Fibroblast of pulmonary artery (primary cell): ENCODE measurements around the gene ZNF785.
A peak's percentile ranks its signal among the peaks of the same experiment; 100 is the strongest.

Experiments used
- DNase-seq: peaks from one replicate; pipeline ENCODE4 v3.0.0-alpha.2; 2010; ENCODE audit warnings: low read depth
- H3K4me3 ChIP-seq: replicated peaks from 2 replicates; pipeline ENCODE4 v1.5.1; 2011; ENCODE audit warnings: low read depth, mild to moderate bottlenecking, control low read depth, low read length, moderate library complexity
- CTCF ChIP-seq: IDR thresholded peaks from 2 replicates; pipeline ENCODE4 v1.5.1; 2011; ENCODE audit warnings: mild to moderate bottlenecking, control low read depth, low read length, inconsistent platforms; ENCODE audit errors: missing control alignments

Gene ZNF785

GRCh38 chr16:30569746-30570635 is 15.5 kb downstream of the ZNF785 start:
- no peak for TF ChIP-seq CTCF
- no peak overlapping the region for H3K4me3 ChIP-seq
- peak; percentile 7 for DNase-seq

- H3K4me3 ChIP-seq, result no peak overlapping the region
- no peak for DNase-seq
- TF ChIP-seq CTCF, result no peak
Observed at GRCh38 chr16:30569281-30569680, 16.2 kb downstream of the ZNF785 start.

GRCh38 chr16:30567991-30568638 is 17.4 kb downstream of the ZNF785 start:
- no peak for TF ChIP-seq CTCF
- peak; percentile 96 for DNase-seq
- H3K4me3 ChIP-seq, result no peak overlapping the region

- no peak overlapping the region for H3K4me3 ChIP-seq
- DNase-seq, result peak; percentile 53
- no peak for TF ChIP-seq CTCF
Observed at GRCh38 chr16:30567160-30567990, 18.1 kb downstream of the ZNF785 start.

- no peak for DNase-seq
- no peak for TF ChIP-seq CTCF
- H3K4me3 ChIP-seq, result no peak overlapping the region
Observed at GRCh38 chr16:30566531-30566930, 19.0 kb downstream of the ZNF785 start.

GRCh38 chr16:30565984-30566383 is 19.5 kb downstream of the ZNF785 start:
- H3K4me3 ChIP-seq, result no peak overlapping the region
- DNase-seq, result no peak
- no peak for TF ChIP-seq CTCF
